K562 (cell line): ENCODE results near the gene ABCA7. TPM values are rescaled to one million over a fixed set of nuclear protein-coding genes. Genes with fewer than 3 reads are reported as not detected.

Experiments
- CC2D1A ChIP-seq: fragments of 450-650 bp; IDR thresholded peaks from 2 replicates; pipeline ENCODE4 v1.6.1; 2017; ENCODE audit warnings: mild to moderate bottlenecking
- CEBPG ChIP-seq, 3 experiments: fragments of 200-800 bp in 1 of 3; sonication (Bioruptor generic) in 1 of 3; sonication (generic) in 1 of 3; formaldehyde crosslinking in 1 of 3; IDR thresholded peaks in 2 of 3; conservative IDR thresholded peaks in 1 of 3; 2 replicates each; pipeline versions ENCODE4 v1.6.1 to v1.8.0; 2016 to 2022; ENCODE audit warnings: missing compliant biosample characterization in 2 of 3, missing genetic modification characterization in 2 of 3, mild to moderate bottlenecking in 1 of 3, missing genetic modification reagents in 1 of 3
- CHCHD3 ChIP-seq: fragments of 250-450 bp; sonication (Bioruptor Pico); IDR thresholded peaks from 2 replicates; pipeline ENCODE4 v2.1.2; 2022; ENCODE audit warnings: mild to moderate bottlenecking
- CTBP1 ChIP-seq: fragments of 450-650 bp; IDR thresholded peaks from 2 replicates; pipeline ENCODE4 v1.6.1; 2016; ENCODE audit warnings: borderline replicate concordance
- E2F4 ChIP-seq: sonication (generic); formaldehyde crosslinking; IDR thresholded peaks from 2 replicates; pipeline ENCODE4 v1.8.0; 2022; ENCODE audit warnings: mild to moderate bottlenecking, low read depth, missing genetic modification reagents
- KDM2B ChIP-seq: fragments of 250-450 bp; sonication (Bioruptor Pico); IDR thresholded peaks from 2 replicates; pipeline ENCODE4 v1.8.0; 2021; ENCODE audit warnings: mild to moderate bottlenecking, moderate library complexity
- POLR3G ChIP-seq: IDR thresholded peaks from 2 replicates; pipeline ENCODE4 v1.6.1; 2011; ENCODE audit not compliant: insufficient read length, insufficient replicate concordance; ENCODE audit errors: extremely low read depth
- PTRF ChIP-seq: fragments of 450-650 bp; IDR thresholded peaks from 2 replicates; pipeline ENCODE4 v1.6.1; 2016; ENCODE audit warnings: mild to moderate bottlenecking, missing genetic modification characterization, missing compliant biosample characterization
- RFX1 ChIP-seq: fragments of 450-650 bp; IDR thresholded peaks from 2 replicates; pipeline ENCODE4 v1.6.1; 2016; ENCODE audit warnings: mild to moderate bottlenecking, moderate library complexity
- SPI1 ChIP-seq: IDR thresholded peaks from 2 replicates; pipeline ENCODE4 v1.6.1; 2011; ENCODE audit warnings: low read depth, low read length, control low read depth, borderline replicate concordance
- TBL1XR1 ChIP-seq, 2 experiments: IDR thresholded peaks; 2 replicates each; pipeline ENCODE4 v1.6.1; 2012; ENCODE audit warnings: improper control_type of control experiment in 2 of 2, low read length in 2 of 2, mild to moderate bottlenecking in 1 of 2
- TGIF2 ChIP-seq: sonication (generic); formaldehyde crosslinking; IDR thresholded peaks from 2 replicates; pipeline ENCODE4 v1.8.1; 2022; ENCODE audit warnings: mild to moderate bottlenecking, missing genetic modification reagents, moderate library complexity
- UBTF ChIP-seq, 2 experiments: IDR thresholded peaks; 2 replicates each; pipeline ENCODE4 v1.6.1; 2012; ENCODE audit warnings: improper control_type of control experiment in 2 of 2, low read depth in 2 of 2, low read length in 2 of 2, borderline replicate concordance in 1 of 2
- ZBED1 ChIP-seq: IDR thresholded peaks from 2 replicates; pipeline ENCODE4 v1.6.1; 2014
- ZNF277 ChIP-seq: fragments of 250-450 bp; sonication (Bioruptor Pico); IDR thresholded peaks from 2 replicates; pipeline ENCODE4 v1.8.0; 2022; ENCODE audit warnings: inconsistent platforms, mild to moderate bottlenecking, moderate library complexity, borderline replicate concordance
- polyA plus RNA-seq, 8 experiments: library from polyadenylated mRNA; depleted of rRNA in 4 of 8; stranded (reverse) in 5 of 8; unstranded in 3 of 8; fragments of >200 nt; fragmentation: Nextera tagmentation in 2 of 8; fragmentation: Illumina TruSeq in 1 of 8; extraction: Ambion mirVana in 2 of 8; extraction: Trizol in 1 of 8; gene quantifications; 2 replicates each; pipeline versions ENCODE4 v1.2.1 to v1.2.3, GENCODE V29; 2011 to 2014; ENCODE audit warnings: inconsistent platforms in 1 of 8, missing spikeins in 1 of 8
- total RNA-seq, 7 experiments: library from RNA; depleted of rRNA in 6 of 7; stranded (reverse); fragments of >200 nt in 6 of 7; fragmentation: Illumina TruSeq in 2 of 7; extraction: Trizol in 2 of 7; gene quantifications; 2 replicates each; pipeline versions ENCODE4 v1.2.1 to v1.2.3, GENCODE V29; 2011 to 2021; ENCODE audit warnings: low replicate concordance in 1 of 7

Gene ABCA7
- total and polyA plus RNA-seq, 9 of the 15 experiments (the other 6 are each of a cell fraction or from before 2014, with no cell fraction given) = 2.3 to 96.1 (median 31.2) TPM

GRCh38 chr19:1040476-1041271 is 767 bp downstream of the ABCA7 start (continued):
- TF ChIP-seq UBTF (IDR thresholded peaks at IDR 0.05; ENCODE audit: borderline replicate concordance in 1 of 2, low read depth in 2 of 2, low read length in 2 of 2) (no peak), RFX1 (no peak), ZNF277 (CRISPR knock-in tag) (no peak), TGIF2 (CRISPR knock-in tag) (no peak), KDM2B (CRISPR knock-in tag) (no peak), E2F4 (CRISPR knock-in tag) (no peak), CTBP1 (peak; percentile 83), CHCHD3 (no peak), CC2D1A (no peak; the same call in 1 of the 2 replicates), SPI1 (peak; percentile 74; the same call in 1 of the 2 replicates), ZBED1 (no peak), CEBPG (CRISPR knock-in tag; IDR thresholded peaks at IDR 0.05) (peak; percentile 43; the same call in 1 of the 2 replicates), CEBPG (tag; conservative IDR thresholded peaks at IDR 0.05 in 1 of 2, IDR thresholded peaks at IDR 0.05 in 1 of 2) (no peak), PTRF (tag) (no peak), POLR3G (no peak), TBL1XR1 (IDR thresholded peaks at IDR 0.05; ENCODE audit: low read length in 2 of 2) (peak in 1 of 2 experiments; percentile 52; a peak in 2 of 4 replicates)
